ENCODE results near the gene ETFA.

Gene ETFA

DNA sequence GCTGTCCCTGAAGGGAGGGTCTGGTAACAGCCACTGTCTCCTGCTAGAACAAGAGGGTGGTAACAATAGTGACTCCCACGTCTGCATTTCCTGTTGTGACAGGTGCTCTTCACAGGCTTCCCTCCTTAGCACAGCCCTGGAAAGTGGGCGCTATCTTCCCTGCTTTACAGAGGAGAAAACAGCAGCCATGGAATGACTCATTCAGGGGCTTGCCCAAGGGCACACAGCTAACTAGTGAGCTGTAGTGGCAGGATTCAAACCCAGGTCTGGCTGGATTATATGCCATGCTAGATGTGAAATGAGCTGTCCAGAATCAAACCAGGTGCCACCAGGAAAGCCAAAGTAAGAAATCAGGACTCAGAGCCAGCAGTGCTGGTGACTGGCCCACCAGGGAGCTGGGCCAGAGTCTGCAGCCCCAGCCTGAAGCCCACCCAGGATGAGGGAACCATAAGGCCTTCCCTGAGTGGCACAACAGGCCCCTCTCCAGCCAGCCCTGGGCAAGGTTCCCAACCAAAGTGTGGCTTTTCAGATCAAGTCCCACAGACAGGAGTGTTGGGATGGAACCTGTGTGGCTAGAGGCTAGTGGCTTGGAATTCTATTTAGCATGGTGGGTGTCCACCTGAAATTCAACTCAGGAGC lies 102.4 kb downstream of the ETFA start:
- no peak for DNase-seq

DNA sequence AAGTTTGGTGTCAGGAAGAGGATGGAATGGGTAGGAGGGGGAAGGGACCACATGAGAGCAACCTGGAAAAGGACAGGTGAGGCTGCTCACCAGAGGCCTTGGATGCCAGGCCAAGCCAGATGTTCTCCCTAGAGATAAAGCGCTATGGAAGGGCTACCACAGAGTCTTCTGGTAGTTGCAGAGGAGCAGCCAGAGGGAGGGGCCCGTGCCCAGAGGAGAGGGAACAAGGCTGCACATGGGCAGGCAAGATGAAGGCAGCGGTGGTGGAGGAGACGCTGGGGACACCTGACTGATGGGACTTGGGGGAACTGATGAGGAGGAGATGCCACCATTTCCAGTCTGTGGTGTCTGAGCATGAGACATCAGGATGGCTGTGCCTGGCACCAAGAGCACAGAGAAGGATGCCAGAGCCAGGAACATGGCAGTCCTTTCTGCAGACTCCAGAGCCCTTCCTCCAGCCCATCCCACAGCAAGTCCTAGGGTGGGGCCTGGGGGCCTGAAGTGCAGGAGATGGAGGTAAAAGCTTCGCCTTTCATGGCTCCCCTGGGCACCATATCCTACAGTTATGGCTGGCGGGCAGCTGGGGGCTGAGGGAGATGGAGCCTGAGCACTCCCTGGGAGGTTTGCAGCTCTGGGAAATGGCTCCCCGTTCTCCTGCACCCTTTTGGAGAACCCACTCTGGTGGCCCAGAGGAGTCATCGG lies 103.0 kb downstream of the ETFA start:
- DNase-seq: no peak

DNA sequence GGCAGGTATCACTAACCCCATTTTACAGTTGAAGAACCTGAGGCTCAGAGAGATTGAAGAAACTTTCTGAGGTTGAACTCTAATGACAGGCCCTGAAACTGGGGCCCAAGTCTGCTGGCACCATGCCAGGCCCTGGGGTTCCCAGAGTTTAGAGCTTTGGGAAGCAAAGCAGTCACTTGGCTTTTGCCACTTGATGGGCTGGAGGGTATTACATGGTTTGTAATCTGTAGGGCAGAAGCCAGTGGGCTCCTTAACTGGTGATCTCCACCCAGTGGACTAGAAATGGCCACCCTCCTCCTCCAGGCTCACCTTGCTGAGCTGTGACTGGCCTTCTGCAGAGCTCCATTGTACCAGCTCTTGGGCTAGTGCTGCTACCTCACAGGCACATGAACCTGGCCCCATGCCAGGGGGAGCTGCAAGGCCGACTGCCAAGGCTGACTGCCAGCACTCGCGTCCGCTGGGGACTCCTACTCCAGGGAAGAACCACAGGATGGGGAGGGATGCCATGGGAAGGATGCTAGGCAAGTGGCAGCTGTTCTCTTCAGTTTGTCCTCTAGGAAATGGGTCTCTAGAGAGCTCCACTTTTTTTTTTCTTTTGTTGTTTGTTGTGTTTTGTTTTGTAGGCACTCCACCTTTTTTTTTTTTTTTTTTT lies 104.8 kb downstream of the ETFA start:
- DNase-seq: peak; percentile 84

DNA sequence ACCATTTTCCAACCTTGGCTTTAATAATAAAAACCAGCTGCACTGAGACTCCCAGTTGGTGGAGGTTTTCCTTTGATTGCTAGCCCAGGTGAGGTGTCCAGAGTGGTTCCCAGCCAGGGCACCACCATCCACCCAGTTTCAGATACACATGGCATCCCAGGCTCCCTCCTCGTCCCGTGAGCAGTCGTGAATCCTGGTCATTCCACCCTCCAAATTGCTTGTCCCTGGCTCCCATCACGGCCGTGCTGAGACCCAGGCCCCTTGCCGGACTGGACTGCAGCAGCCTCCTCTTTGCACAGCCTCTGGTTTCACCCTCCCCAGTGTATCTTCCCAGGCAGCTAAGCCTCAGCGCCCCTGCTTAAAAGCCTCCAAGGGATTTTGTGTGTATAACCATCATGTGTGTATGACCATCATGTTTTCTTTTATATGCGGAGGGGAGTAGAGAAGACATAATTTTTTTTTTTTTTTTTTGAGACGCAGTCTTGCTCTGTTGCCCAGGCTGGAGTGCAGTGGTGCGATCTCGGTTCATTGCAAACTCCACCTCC lies 106.3 kb downstream of the ETFA start:
- no peak for DNase-seq

DNA sequence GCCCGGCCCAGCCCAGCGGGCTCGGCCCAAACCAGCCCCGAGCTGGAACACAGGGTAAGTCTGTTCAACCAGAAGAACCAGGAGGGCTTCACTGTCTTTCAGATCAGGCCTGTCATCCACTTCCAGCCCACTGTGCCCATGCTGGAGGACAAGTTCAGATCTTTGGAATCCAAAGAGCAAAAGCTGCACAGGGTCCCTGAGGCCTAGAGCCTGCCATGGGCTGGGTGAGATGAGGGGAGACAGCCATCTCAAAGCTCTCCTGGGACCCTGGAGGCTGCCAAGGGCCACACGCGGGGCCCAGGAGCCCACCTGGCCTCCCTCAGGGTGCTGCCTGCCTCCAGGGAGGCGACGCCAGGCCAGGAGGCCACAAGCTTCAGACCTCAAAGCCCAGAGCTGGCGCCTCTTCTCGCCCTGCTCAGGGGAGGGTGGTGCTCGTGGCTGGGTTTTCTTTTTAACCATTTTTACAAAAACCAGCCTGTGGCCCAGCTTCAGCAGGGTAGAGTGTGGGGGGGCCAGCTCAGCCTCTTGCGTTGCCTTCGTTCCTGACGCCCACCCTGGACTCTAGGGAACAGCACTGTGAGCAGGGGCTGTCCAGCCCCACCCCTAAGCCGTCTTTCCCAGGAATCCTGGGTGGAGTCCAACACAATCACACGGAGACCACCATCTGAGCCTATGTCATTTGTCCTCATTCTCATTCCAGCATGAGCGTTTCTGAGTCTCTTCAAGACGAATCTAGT lies 107.0 kb downstream of the ETFA start:
- DNase-seq: no peak

- no peak for DNase-seq
Observed at GRCh38 chr15:76203346-76204108, 107.7 kb downstream of the ETFA start.

- DNase-seq: no peak
Observed at GRCh38 chr15:76201536-76202255, 109.6 kb downstream of the ETFA start.

DNA sequence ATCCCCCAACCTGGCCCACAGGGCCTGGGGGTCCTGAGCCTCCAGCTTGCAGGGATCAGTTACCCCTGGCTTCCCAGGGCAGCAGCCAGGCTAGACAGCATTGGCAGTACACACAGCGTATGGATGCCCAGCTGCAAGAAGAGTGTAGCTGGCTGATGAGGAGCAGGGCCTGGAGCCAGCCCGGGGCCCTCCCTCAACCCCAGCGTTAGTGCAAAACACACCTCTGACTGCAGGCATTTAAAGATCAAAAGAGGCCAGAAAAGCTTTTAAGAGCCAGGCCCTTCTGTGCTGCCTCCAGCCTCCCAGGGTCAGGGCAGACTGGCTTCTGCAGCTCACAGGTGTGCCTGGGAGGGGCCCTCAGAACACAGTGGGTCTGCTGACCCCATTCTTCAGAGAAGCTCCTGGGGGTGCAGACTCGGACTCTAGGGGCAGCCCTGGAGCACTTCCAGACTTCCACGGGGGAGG lies 110.6 kb downstream of the ETFA start:
- no peak for DNase-seq

DNA sequence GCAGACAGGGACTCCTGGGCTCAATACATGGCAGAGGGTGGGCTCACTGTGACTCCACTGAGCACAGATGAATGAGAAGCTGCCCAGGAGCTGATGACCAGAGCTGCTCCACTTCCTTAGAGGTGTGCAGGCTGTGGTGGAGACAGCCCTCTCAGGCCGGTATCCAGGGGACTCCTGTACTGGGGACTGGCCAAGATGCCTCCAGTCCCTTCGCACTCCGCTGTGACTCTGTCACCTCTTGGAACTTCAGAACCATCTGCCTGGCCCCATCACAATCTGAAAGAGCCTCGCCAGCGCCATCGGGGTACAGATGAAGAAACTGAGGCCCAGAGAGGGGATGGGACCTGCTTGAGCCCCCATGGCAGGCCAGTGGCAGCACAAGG lies 111.2 kb downstream of the ETFA start:
- DNase-seq: no peak

DNA sequence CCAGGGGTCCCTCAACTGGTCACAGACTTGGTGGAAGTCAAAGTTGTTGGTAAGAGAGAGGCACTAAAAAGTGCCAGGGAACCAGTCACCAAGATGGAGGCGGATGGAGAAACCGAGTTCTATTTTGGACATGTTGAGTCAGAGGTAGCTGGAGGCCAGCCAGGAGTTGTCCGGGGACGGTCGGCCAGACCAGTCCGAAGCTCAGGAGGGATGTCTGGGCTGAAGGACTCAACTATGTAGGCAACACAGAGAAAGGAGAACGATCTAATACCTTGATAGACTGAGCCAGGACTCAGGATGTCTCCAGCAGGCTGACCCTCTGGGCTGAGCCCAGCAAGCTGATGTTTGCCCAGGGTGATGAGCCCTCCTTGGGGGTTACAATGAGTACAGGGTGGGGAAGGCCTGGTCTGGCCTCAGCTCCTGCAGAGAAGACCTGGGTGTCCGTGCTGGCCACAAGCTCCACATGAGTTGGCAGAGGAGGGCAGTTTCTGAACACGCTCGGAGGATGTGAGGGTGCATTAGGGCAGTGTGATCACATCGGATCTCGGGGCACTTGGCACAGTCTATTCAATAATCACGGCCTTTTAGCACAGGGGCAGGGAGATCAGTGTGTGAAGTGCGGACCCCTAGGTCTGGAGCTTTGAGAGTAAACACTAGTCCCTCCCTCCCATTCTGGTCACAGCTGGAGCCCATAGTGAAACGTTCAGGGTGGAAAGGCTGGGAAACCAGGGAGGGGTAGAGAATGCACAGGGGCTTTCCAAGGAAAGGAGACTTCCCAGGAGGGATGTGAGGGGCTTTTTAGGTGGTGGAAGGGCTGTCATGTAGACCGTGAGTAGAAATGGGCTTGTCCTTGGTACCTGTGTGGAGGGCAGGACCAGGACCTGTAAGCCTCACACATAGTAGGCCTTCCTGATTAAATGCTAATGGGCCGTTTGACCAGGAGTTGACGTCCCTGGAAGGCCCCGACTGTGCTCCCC lies 111.9 kb downstream of the ETFA start:
- DNase-seq: no peak

DNA sequence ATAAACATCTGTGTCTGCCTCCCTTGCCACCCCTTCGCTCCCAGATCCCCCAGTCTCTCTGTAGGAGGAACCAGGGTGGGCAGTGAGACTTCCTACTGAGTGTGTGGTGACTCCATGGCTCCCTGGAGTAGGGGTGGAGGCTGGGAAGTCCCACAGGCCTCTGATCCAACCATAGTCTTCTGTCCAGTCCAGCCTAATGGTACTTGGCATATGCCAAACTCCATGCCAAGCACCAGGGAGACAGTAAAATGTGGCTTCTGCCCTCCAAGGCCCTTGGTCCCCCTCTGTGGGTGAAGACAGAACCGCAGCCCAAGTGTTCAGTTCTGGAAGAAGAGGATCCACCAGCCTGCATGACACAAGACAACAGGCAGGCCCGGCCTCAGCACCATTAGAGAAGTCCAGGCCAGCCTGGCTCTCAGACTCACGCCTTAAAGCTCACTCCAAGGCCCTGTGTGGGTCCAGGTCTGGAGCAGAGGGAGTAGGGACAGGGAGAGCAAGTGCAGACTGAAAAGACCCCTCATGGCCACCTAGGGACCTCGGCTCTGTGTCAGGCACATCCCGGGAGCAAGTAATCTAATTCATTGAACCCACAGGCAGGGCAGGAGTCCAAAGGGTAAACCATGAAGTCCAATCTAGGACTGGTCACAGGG lies 112.7 kb downstream of the ETFA start:
- no peak for DNase-seq

- no peak for DNase-seq
Observed at GRCh38 chr15:76197703-76198455, 113.4 kb downstream of the ETFA start.

DNA sequence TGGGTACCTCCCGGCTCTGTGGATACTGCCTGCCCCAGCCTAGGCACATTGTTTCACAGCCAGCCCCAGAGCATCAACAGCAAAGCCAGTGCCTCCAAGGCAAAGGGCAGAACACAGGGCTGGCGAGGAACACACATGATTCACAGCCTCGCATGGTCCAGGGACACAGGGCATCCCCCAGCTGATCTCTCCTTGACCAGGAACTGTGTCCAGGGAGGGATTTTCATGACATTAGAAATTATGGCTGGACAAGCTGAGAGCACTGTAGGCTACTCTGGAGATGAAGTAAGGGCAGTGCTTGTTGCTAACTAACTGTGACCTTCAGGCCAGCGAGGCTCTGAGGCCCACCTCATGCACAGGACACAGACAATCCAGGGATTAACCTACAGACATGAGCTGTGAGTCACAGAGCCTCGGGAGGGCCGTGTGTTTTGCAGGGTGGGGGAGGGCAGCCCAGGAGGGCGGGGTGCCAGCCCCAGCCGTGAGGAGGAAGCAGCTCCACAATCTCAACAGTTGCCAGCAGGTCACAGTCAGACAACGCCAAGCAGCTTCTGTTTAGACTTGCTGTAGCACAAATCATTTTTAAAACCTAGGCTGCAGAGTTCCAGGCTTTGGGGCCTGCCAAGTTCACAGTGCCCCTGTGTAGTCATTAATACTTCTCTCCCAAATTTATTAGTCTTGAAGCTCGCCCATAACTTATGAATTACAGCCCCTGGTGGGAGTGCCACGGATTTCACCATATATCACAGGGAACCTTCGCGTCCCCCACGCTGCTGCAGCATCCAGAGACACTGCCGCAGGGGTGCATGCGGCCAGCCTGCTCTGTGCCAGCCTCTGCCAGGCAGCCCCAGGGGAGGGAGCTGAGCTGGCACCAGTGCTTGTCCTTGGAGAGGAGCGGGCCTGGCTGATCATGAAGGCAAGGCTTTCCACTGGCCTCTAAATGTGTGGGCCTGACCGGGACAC lies 114.7 kb downstream of the ETFA start:
- no peak for DNase-seq

DNA sequence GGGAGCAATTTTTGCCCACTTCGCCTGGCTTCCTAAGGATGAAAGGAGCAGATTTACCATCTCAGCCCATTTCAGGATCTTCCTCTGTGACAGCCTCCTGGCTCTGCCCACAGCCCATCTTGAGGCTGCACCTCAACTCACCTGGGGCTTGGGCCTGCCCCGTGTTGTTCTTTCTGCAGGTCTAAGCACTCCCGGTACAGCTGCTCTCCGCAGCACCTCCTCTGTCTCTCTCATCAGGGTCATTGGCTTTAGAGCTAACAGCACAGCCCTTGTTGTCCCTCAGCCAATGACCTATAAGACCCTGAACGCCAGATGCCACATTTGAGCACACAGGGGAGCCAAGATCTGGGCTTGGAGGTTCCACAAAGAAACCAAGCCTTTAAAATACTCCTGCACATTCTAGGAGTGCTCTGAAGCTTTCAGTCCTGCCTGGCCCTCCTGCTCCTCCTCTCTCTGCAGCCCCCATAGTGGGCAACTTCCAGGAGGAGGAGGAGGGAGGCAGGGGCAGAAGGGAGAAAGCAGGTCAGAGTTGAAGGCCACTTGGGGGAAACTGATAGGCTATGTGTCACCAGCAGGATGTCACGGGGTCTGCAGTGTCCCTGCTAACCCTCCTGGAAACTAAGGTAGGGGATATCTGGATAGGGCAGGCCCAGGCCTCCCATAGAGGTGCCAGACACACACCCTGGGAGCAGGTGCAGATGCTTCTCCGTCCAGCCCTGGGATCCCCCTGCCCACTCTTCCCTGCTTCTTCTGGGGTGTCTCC lies 115.6 kb downstream of the ETFA start:
- no peak for DNase-seq

DNA sequence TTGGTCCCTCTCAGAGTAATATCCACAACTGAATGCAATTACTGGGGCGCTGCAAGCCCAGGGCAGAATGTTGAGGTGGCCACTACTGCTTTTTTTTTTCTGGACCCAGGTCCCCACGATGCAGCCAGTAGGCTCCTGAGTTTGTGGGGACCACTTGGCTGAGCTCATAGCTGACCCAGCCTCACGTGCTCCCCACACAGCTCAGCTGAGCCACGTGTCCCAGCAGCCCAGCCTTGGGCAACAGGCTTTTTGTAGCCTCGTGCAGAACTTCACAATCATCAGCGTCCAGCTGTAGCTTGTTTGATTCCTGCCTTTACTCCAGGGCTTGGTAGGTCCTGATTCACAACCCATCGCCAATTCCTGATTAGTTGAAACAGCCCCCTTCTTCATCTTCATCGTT lies 117.3 kb downstream of the ETFA start:
- DNase-seq: no peak

DNA sequence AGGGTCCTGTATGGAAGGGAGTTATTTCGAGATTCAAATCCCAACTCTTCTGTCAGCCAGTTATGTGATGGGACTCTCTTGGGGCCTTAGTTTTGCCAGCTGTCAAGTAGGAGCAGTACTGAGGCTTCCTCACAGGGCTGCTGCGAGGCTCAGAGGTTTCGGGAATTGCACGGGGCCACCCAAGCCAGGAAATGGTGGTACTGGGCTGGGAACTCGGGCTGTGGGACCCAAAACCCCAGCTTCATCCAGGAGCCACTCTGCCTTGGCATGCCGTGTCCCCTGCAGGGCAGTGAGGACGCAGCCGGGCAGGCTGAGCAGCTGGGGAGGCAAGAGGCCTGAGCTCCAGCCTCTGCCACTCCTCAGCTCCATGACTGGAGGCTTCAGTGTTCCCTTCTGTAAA lies 118.6 kb downstream of the ETFA start:
- DNase-seq: no peak
